Fibroblast of skin of right biceps (primary cell): ENCODE results near the gene PTPRU.
A peak's percentile ranks its signal among the peaks of the same experiment; 100 is the strongest.

ENCODE experiments used
- DNase-seq: peaks from one replicate; pipeline ENCODE4 v3.0.0-alpha.2; 2013

Gene PTPRU

GRCh38 chr1:29320156-29320940 is 84.0 kb downstream of the PTPRU start:
- DNase-seq = no peak

GRCh38 chr1:29321176-29321575 is 84.9 kb downstream of the PTPRU start:
- DNase-seq = no peak

- DNase-seq = no peak
Measured at GRCh38 chr1:29322147-29322694, 85.9 kb downstream of the PTPRU start.

- no peak for DNase-seq
Measured at GRCh38 chr1:29322861-29323585, 86.7 kb downstream of the PTPRU start.

- no peak for DNase-seq
Measured at GRCh38 chr1:29323636-29324035, 87.3 kb downstream of the PTPRU start.

GRCh38 chr1:29324202-29324601 is 87.9 kb downstream of the PTPRU start:
- DNase-seq = no peak

- DNase-seq = no peak
Measured at GRCh38 chr1:29324771-29325351, 88.5 kb downstream of the PTPRU start.

GRCh38 chr1:29325675-29326074 is 89.4 kb downstream of the PTPRU start:
- no peak for DNase-seq

- no peak for DNase-seq
Measured at GRCh38 chr1:29326123-29326522, 89.8 kb downstream of the PTPRU start.

- DNase-seq = no peak
Measured at GRCh38 chr1:29327223-29327935, 91.1 kb downstream of the PTPRU start.

GRCh38 chr1:29329022-29329775 is 92.9 kb downstream of the PTPRU start:
- no peak for DNase-seq

- DNase-seq = no peak
Measured at GRCh38 chr1:29330089-29330488, 93.8 kb downstream of the PTPRU start.

GRCh38 chr1:29330856-29331255 is 94.5 kb downstream of the PTPRU start:
- DNase-seq = no peak

GRCh38 chr1:29331309-29331708 is 95.0 kb downstream of the PTPRU start:
- no peak for DNase-seq

GRCh38 chr1:29331729-29332128 is 95.4 kb downstream of the PTPRU start:
- no peak for DNase-seq

GRCh38 chr1:29332204-29332603 is 95.9 kb downstream of the PTPRU start:
- peak; percentile 36 for DNase-seq

GRCh38 chr1:29333008-29333407 is 96.7 kb downstream of the PTPRU start:
- no peak for DNase-seq

GRCh38 chr1:29335573-29335972 is 99.3 kb downstream of the PTPRU start:
- no peak for DNase-seq

- no peak for DNase-seq
Measured at GRCh38 chr1:29338908-29339575, 102.7 kb downstream of the PTPRU start.

GRCh38 chr1:29341936-29342335 is 105.6 kb downstream of the PTPRU start:
- DNase-seq = no peak

- DNase-seq = no peak
Measured at GRCh38 chr1:29342351-29342750, 106.0 kb downstream of the PTPRU start.

- DNase-seq = no peak
Measured at GRCh38 chr1:29342983-29343382, 106.7 kb downstream of the PTPRU start.
